ENCODE data around the gene EEF2KMT. TPM values are rescaled to one million over a fixed set of nuclear protein-coding genes. Genes with fewer than 3 reads are reported as not detected.

EEF2KMT gene
- total RNA-seq, 4 donors from 2014 or later = 10.0 to 15.6 (median 13.7) TPM

DNA sequence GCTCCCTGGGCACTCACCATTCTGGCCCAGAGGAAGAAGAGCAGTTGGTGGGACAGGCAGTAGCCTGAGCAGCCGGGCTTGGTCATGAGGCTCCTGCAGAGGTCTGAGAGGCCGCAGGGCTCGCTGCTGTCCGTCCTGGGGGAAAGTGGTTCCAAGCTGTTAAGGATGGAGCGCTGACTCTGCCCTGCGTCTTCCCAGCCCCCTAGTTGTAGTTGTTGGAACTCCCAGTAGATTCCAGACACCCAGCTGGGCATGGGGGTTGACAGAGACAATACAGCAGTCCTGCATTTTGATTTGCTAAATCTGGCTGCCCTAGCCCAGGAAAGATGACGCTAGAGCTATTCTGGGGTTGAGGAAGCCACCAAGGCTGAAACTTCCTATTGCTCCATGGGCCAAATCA is 39.1 kb downstream of the EEF2KMT start:
- Histone ChIP-seq H3K4me1 (no peaks in the 10 kb centered on the region), H3K4me3 (no peak overlapping the region), H3K9me3 (no peaks in the 10 kb centered on the region), H3K36me3 (peaks cover 0 to 4% (median 0%) of the 10 kb centered on the region in 4 donors), H3K27me3 (peaks cover 0 to 13% (median 2%) of the 10 kb centered on the region in 4 donors), H3K27ac (replicated peaks in 1 of 4) (no peak overlapping the region)
- TF ChIP-seq POLR2A (IDR thresholded peaks at IDR 0.05; ENCODE audit: low read depth) (no peak), EP300 (IDR thresholded peaks at IDR 0.05) (no peak), POLR2AphosphoS5 (IDR thresholded peaks at IDR 0.05) (no peak)
- TF ChIP-seq, protein P1, sequence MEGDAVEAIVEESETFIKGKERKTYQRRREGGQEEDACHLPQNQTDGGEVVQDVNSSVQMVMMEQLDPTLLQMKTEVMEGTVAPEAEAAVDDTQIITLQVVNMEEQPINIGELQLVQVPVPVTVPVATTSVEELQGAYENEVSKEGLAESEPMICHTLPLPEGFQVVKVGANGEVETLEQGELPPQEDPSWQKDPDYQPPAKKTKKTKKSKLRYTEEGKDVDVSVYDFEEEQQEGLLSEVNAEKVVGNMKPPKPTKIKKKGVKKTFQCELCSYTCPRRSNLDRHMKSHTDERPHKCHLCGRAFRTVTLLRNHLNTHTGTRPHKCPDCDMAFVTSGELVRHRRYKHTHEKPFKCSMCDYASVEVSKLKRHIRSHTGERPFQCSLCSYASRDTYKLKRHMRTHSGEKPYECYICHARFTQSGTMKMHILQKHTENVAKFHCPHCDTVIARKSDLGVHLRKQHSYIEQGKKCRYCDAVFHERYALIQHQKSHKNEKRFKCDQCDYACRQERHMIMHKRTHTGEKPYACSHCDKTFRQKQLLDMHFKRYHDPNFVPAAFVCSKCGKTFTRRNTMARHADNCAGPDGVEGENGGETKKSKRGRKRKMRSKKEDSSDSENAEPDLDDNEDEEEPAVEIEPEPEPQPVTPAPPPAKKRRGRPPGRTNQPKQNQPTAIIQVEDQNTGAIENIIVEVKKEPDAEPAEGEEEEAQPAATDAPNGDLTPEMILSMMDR (IDR thresholded peaks at IDR 0.05) = no peak
- no peak for DNase-seq (ENCODE audit: extremely low spot score)
- intact Hi-C loops (cut with DNase I) = no loop called here
- 22% methylated on average over 1 of the region's 7 CpGs for WGBS

DNA sequence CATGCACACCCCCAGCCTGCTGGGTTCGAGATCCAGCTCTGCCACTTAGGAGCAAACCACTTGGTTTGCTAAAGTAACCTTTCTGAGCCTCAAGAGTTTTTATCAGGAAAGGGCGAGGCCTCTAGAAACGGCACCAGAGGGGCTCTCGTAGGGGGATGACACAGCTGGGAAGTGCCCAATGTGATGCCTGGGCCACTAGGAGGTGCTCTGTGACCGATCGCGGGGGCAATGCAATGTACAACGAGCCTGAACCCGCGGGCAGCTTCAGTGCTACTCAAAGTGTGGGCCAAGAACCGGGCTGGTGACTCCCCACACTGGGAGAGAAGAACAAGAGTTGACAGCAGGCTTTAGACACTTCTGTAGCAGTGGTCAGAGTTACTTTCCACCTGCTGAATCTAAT is 41.2 kb downstream of the EEF2KMT start:
- Histone ChIP-seq H3K27me3 (peaks cover 0 to 13% (median 2%) of the 10 kb centered on the region in 4 donors), H3K4me3 (no peak overlapping the region), H3K4me1 (no peaks in the 10 kb centered on the region), H3K9me3 (no peaks in the 10 kb centered on the region), H3K27ac (replicated peaks in 1 of 4) (no peak overlapping the region), H3K36me3 (peaks cover 0 to 4% (median 0%) of the 10 kb centered on the region in 4 donors)
- intact Hi-C loops (cut with DNase I) = no loop called here
- DNase-seq (ENCODE audit: extremely low spot score) = no peak
- TF ChIP-seq EP300 (IDR thresholded peaks at IDR 0.05) (no peak), POLR2A (IDR thresholded peaks at IDR 0.05; ENCODE audit: low read depth) (no peak)
- TF ChIP-seq, protein P1 (IDR thresholded peaks at IDR 0.05) = peak in 1 of 3 experiments; percentile 12
- WGBS = 11% methylated on average over 11 of the region's 11 CpGs

DNA sequence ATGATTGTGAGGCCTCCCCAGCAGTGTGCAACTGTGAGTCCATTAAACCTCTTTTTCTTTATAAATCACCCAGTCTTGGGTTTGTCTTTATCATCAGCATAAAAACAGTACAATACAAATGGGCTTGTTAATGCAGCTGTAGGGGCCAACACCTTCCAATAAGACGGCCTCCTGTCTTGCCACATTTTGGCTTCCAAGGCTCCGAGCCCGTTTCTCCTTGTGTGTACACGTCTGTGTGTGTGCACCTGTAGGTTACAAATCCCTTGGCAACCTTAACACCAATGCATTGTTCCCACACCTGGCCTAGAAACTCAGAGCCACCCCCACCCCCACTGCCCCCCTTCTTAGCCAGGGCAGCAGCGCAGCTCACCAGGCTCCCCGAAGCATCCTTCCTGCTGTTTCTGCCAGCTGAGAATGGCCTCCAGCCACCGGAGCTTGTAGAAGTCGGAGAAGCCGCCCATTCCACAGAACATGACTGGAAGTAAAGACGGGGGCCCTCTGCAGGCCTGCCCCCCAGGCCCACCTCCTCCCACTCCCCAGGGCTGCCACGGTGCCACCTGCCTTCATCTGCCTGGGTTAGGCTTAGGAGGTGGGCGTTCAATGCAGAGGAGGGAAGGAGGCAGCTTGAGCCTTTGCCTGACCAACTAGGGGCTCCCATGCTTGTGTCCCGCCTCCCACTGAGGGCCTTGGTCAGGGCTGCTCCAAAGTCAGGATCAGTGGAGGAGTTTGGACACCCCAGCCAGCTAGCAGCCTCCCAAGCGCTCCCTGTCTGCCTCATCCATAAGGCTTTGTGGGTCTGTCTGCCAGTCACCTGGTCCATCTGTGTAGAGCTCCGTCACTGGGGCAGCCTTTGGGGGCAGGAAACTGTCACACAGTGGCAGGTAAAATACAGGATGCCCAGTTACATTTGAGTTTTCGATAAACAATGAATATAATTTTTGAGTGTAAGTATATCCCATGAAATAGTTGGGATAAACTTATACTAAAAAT is 42.4 kb downstream of the EEF2KMT start:
- WGBS = 86% methylated on average over 16 of the region's 16 CpGs
- Histone ChIP-seq H3K27ac (replicated peaks in 1 of 4) (no peak overlapping the region), H3K4me1 (no peaks in the 10 kb centered on the region), H3K4me3 (no peak overlapping the region), H3K9me3 (no peaks in the 10 kb centered on the region), H3K27me3 (peaks cover 0 to 9% (median 2%) of the 10 kb centered on the region in 4 donors), H3K36me3 (peaks cover 0 to 4% (median 0%) of the 10 kb centered on the region in 4 donors)
- TF ChIP-seq, protein P1 (IDR thresholded peaks at IDR 0.05) = no peak
- no peak for TF ChIP-seq EP300 (IDR thresholded peaks at IDR 0.05)
- no peak for TF ChIP-seq POLR2A (IDR thresholded peaks at IDR 0.05; ENCODE audit: low read depth)
- TF ChIP-seq POLR2AphosphoS5 (IDR thresholded peaks at IDR 0.05) = no peak
- no peak for DNase-seq (ENCODE audit: extremely low spot score)
- intact Hi-C loops (cut with DNase I) = no loop called here

DNA sequence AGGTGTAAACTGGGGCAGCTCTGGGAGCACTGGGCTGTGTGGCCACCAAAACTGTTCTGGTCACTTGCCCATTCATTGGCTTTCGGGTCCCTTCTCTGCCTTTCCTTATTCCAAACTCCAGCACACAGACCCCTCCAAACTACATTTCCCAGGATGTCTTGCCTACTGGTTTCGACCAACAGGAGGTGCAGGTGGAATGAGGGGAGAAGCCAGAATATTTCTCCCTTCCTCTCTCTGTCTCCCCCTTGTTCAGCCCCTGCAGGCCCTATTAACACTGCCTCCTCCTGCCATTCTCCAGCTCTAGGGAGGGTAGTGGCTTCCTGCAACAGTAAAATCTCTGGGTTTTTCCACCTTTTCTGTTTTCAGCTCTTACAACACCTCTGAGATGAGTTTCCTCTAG is 50.7 kb downstream of the EEF2KMT start:
- intact Hi-C loops (cut with DNase I) = no loop called here
- TF ChIP-seq, protein P1 (IDR thresholded peaks at IDR 0.05) = no peak
- no peak for TF ChIP-seq EP300 (IDR thresholded peaks at IDR 0.05)
- TF ChIP-seq POLR2AphosphoS5 (IDR thresholded peaks at IDR 0.05) = no peak
- TF ChIP-seq POLR2A (IDR thresholded peaks at IDR 0.05; ENCODE audit: low read depth) = no peak
- H3K27me3 ChIP-seq = no peaks in the 10 kb centered on the region
- WGBS = 68% methylated on average over 2 of the region's 2 CpGs
- no peak overlapping the region for H3K4me3 ChIP-seq
- DNase-seq (ENCODE audit: extremely low spot score) = no peak
- H3K27ac ChIP-seq (replicated peaks in 1 of 4) = no peak overlapping the region
- no peaks in the 10 kb centered on the region for H3K9me3 ChIP-seq
- H3K36me3 ChIP-seq = peaks cover 0 to 3% (median 0%) of the 10 kb centered on the region in 4 donors
- H3K4me1 ChIP-seq = no peaks in the 10 kb centered on the region
